ENCODE measurements around the gene PTOV1. TPM values are rescaled to one million over a fixed set of nuclear protein-coding genes. Genes with fewer than 3 reads are reported as not detected.

The PTOV1 gene
- total and polyA plus RNA-seq, 2 of the 8 experiments (the other 6 are each of a cell fraction or from before 2014, with no cell fraction given): 147 to 251 TPM

DNA sequence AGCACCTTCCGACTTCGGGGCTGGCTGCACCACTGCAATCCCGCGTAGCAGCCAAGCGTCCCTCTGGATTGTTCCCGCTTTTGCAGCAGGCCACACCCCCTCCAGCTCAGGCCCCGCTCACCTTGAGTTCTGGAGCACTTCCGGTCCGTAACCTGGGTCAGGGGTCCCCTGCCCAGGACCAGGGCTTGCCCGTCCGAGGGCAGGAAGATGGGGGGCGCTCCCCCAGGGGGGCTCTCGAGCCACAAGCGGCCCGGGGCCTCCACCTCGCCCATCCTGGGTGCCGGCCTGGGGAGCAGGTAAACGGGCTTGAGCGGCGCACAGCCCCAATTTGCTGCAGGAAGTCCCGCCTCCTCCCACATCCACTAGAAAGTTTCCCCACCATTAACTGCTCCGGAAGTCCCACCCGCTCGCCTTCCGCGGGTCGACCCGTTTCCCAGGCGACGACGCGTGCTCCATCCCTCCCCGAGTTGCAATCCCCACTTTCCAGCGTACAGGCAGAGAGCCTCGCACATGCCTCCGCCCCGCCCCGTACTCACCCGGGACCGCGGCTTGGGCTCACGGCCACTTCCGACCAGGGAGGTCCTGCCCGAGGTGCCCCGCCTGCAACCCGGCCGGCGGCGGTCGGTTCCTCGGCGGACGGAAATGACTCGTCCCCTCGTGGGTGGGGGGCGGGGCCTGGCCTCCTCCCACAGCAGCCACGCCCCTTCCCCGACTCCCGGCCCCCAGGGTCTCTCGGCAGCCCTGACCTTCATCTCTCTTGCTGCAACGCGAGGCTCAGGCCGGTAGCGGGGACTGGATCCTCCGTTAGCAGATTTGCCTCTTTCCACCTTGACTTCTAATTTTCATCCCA is 16.2 kb downstream of the PTOV1 start, which contains the start of gene PNKP:
Gene PNKP, minus strand, starts transcription at position 644 of the 850 bp plus-strand sequence. Its CDS starts 372 bp downstream, at position 272.
- Histone ChIP-seq H2AK5ac (ENCODE audit: low read depth, low read length) (peak within 1 kb of the TSS; percentile 93; the same call in 1 of the 2 replicates), H2AFZ (ENCODE audit: low read length) (no peak within 1 kb of the TSS; the same call in 1 of the 2 replicates), H3K4ac (replicated peaks; ENCODE audit: insufficient read length, low read depth, low read length) (peak within 1 kb of the TSS; percentile 88), H3K4me1 (replicated peaks in 1 of 4; ENCODE audit: control insufficient read depth in 3 of 4, insufficient read depth in 4 of 4, low read length in 3 of 4) (peaks cover 0 to 15% (median 6%) of the 10 kb centered on the region in 4 experiments; a peak in 5 of 7 replicates), H2BK15ac (ENCODE audit: low read length) (peak within 1 kb of the TSS; percentile 95; the same call in 1 of the 2 replicates), H2BK120ac (replicated peaks; ENCODE audit: low read depth, low read length) (peak within 1 kb of the TSS; percentile 65), H3K23me2 (ENCODE audit: low read depth, low read length) (peaks cover 15% of the 10 kb centered on the region), H3K36me3 (ENCODE audit: control insufficient read depth in 2 of 4, insufficient read depth in 4 of 4, low read length in 3 of 4) (peaks cover 13 to 22% (median 19%) of the 10 kb centered on the region in 4 experiments), H3K9me3 (ENCODE audit: insufficient read depth in 2 of 2, low read depth in 1 of 2, low read length in 1 of 2) (no peaks in the 10 kb centered on the region), H2BK12ac (ENCODE audit: low read depth, low read length) (peak within 1 kb of the TSS; percentile 68; the same call in 1 of the 2 replicates), H4K20me1 (replicated peaks in 1 of 2; ENCODE audit: control insufficient read depth in 1 of 2, insufficient read depth in 2 of 2, low read length in 2 of 2) (peaks cover 9 to 18% of the 10 kb centered on the region in 2 experiments), H3K23ac (ENCODE audit: insufficient read length) (no peak within 1 kb of the TSS), H3K56ac (replicated peaks; ENCODE audit: insufficient read length, low read depth, low read length) (peak within 1 kb of the TSS; percentile 83), H3K18ac (ENCODE audit: extremely low read depth, low read length) (peak within 1 kb of the TSS; percentile 98), H3K27me3 (replicated peaks in 1 of 4; ENCODE audit: control insufficient read depth in 3 of 4, extremely low read depth in 1 of 4, insufficient read depth in 3 of 4, low read length in 3 of 4) (no peaks in the 10 kb centered on the region), H2BK5ac (ENCODE audit: low read depth, low read length) (peak within 1 kb of the TSS; percentile 95), H3K79me1 (ENCODE audit: low read depth, low read length) (peaks cover 15% of the 10 kb centered on the region), H4K8ac (ENCODE audit: extremely low read depth, insufficient read depth, low read length) (peak within 1 kb of the TSS; percentile 97), H3K4me3 (ENCODE audit: extremely low read depth in 1 of 4, insufficient read depth in 2 of 4, low read depth in 3 of 4, low read length in 4 of 4) (peak within 1 kb of the TSS; percentile 68 to 96 (median 90)), H3K4me2 (ENCODE audit: insufficient read depth in 1 of 2, low read depth in 2 of 2, low read length in 2 of 2) (peak within 1 kb of the TSS; percentile 77 to 93), H4K91ac (replicated peaks; ENCODE audit: insufficient read length, low read length) (peak within 1 kb of the TSS; percentile 97), H4K5ac (ENCODE audit: insufficient read length, low read depth, low read length) (peak within 1 kb of the TSS; percentile 90), H3K79me2 (ENCODE audit: control insufficient read depth in 1 of 2, insufficient read depth in 2 of 2, low read length in 2 of 2) (peaks cover 0 to 27% of the 10 kb centered on the region in 2 experiments; a peak in 2 of 4 replicates), H3K27ac (ENCODE audit: low read depth, low read length) (peak within 1 kb of the TSS; percentile 70), H2BK20ac (ENCODE audit: low read length) (no peak within 1 kb of the TSS), H3K9ac (replicated peaks in 1 of 4; ENCODE audit: extremely low read depth in 1 of 4, low read depth in 3 of 4, low read length in 3 of 4) (peak within 1 kb of the TSS; percentile 80 to 93 (median 84)), H3K14ac (ENCODE audit: insufficient read length) (no peak within 1 kb of the TSS)
- POLR2A ChIA-PET (ENCODE audit: partially characterized antibody): interaction anchor here (0.7 to 12.4 kb wide), 12 partner anchors 10 to 191 kb away, joined by 3 to 247 read pairs (median 5); partner anchors contain the start of genes AKT1S1, ATF5, FUZ and NUP62
- no peak for FAIRE-seq
- peak in 1 of 2 experiments; percentile 93 for DNase-seq (ENCODE audit: low read depth in 1 of 2, low spot score in 2 of 2)
- CTCF ChIA-PET (ENCODE audit: partially characterized antibody): interaction anchor here (0.6 kb wide), 1 partner anchor 32 kb away, joined by 3 read pairs; no protein-coding TSS in a partner anchor
- 1% methylated on average over 45 of the region's 65 CpGs; no CpG with 5 or more reads in 1 of the 2 experiments for WGBS, 2 experiments (ENCODE audit: extremely low coverage in 1 of 2, insufficient coverage in 1 of 2, insufficient read length in 1 of 2, insufficient replicate concordance in 2 of 2, low coverage in 1 of 2, low lambda C conversion rate in 2 of 2, missing lambda C conversion rate in 1 of 2)
- TF ChIP-seq ASH2L (IDR thresholded peaks at IDR 0.05; ENCODE audit: low read length): peak; percentile 88
- TF ChIP-seq, protein P1, sequence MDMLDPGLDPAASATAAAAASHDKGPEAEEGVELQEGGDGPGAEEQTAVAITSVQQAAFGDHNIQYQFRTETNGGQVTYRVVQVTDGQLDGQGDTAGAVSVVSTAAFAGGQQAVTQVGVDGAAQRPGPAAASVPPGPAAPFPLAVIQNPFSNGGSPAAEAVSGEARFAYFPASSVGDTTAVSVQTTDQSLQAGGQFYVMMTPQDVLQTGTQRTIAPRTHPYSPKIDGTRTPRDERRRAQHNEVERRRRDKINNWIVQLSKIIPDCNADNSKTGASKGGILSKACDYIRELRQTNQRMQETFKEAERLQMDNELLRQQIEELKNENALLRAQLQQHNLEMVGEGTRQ (IDR thresholded peaks at IDR 0.05; ENCODE audit: low read length): no peak
- TF ChIP-seq BACH1 (IDR thresholded peaks at IDR 0.05; ENCODE audit: low read length): peak; percentile 93
- TF ChIP-seq TCF12 (IDR thresholded peaks at IDR 0.05; ENCODE audit: low read depth, low read length): no peak
- TF ChIP-seq CREB1 (IDR thresholded peaks at IDR 0.05): peak; percentile 81
- TF ChIP-seq SP1 (IDR thresholded peaks at IDR 0.05; ENCODE audit: low read depth, low read length): 0 out of 2 replicates have a peak, but pooled peaks have one; percentile 26
- no peak for TF ChIP-seq CBX8 (IDR thresholded peaks at IDR 0.05; ENCODE audit: borderline replicate concordance, low read depth, low read length)
- TF ChIP-seq EP300 (IDR thresholded peaks at IDR 0.05; ENCODE audit: borderline replicate concordance in 1 of 2, low read depth in 2 of 2, low read length in 2 of 2): no peak
- peak; percentile 85 for TF ChIP-seq RBBP5 (IDR thresholded peaks at IDR 0.05; ENCODE audit: borderline replicate concordance, low read depth, low read length)

All from H1 (cell line).